Vagina (tissue), 2 donors: ENCODE results near the gene GALNT7.

Source experiments
- POLR2AphosphoS5 ChIP-seq, 2 donors: sonication (generic); formaldehyde crosslinking; IDR thresholded peaks; one replicate each; pipeline ENCODE4 v1.9.0; 2017; ENCODE audit warnings: antibody characterized with exemption in 2 of 2, mild to moderate bottlenecking in 2 of 2, low read depth in 1 of 2; ENCODE audit not compliant: insufficient read depth in 1 of 2
- TF ChIP-seq, protein P1 (sequence below), 3 experiments: fragments of 450-650 bp in 2 of 3; fragments of 200-600 bp in 1 of 3; sonication (generic) in 1 of 3; IDR thresholded peaks; one replicate each; pipeline ENCODE4 v1.5.1; 2017 to 2019; ENCODE audit warnings: antibody characterized with exemption in 3 of 3, mild to moderate bottlenecking in 2 of 3, moderate library complexity in 2 of 3

DNA sequence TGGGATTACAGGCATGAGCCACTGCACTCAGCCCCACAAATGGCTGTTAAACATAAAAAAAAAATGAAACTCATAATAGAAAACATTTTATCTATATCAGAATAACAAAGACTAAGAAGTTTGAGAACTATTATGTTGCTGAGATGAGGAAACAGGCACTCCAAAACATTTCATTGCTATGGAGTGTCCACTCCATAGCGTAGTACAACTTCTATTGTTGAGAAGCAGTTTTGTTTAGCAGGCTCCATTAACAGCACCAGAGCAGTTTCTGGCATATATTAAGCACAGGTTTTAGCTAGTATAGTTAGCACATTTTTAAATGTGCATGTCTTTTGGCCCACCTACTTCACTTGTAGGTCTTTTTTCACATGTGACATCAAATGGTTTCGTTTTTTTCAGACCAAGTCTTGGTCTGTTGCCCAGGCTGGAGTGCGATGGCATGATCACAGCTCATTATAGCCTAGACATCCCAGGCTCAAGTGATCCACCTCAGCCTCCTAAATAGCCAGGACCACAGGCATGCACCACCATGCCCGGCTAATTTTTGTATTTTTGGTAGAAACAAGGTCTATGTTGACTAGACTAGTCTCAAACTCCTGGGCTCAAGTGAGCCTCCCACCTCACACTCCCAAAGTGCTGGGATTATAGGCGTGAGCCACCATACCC is 159.8 kb downstream of the GALNT7 start:
- TF ChIP-seq, protein P1, sequence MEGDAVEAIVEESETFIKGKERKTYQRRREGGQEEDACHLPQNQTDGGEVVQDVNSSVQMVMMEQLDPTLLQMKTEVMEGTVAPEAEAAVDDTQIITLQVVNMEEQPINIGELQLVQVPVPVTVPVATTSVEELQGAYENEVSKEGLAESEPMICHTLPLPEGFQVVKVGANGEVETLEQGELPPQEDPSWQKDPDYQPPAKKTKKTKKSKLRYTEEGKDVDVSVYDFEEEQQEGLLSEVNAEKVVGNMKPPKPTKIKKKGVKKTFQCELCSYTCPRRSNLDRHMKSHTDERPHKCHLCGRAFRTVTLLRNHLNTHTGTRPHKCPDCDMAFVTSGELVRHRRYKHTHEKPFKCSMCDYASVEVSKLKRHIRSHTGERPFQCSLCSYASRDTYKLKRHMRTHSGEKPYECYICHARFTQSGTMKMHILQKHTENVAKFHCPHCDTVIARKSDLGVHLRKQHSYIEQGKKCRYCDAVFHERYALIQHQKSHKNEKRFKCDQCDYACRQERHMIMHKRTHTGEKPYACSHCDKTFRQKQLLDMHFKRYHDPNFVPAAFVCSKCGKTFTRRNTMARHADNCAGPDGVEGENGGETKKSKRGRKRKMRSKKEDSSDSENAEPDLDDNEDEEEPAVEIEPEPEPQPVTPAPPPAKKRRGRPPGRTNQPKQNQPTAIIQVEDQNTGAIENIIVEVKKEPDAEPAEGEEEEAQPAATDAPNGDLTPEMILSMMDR (IDR thresholded peaks at IDR 0.05): no peak
- TF ChIP-seq POLR2AphosphoS5 (IDR thresholded peaks at IDR 0.05; ENCODE audit: insufficient read depth in 1 of 2, low read depth in 1 of 2): no peak
